ENCODE measurements around the gene OR52D1.

DNA sequence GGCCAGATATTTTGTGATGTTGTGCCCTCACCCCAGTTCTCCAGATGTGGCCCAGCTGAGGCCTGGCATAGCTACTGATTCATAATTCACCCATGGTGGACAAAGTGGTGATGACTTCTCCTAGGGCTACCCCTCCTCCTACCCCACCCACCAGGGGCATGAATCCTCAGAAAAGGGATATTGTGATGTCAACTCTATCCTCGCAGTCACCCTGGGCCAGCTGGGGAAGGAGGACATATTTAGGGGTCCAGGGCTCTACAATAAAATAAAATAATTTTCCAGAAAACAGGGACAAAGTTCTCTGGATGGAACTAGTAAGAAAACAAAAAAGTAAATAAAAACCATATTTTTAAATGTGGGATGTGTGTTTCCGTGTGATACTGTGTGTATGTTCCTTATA is 28.1 kb downstream of the OR52D1 start, which contains the start of gene UBQLNL:
- TF ChIP-seq POLR2A (IDR thresholded peaks at IDR 0.05; ENCODE audit: low read depth, low read length) (no peak), POLR2AphosphoS5 (IDR thresholded peaks at IDR 0.05; ENCODE audit: low read depth, low read length) (no peak)
